Activated naive CD4-positive, alpha-beta T cell treated with anti-CD3 and anti-CD28 coated beads, Interleukin-2, amount 50 U/mL, for 72 hours (primary cell): ENCODE results near the gene MRGPRF. TPM values are rescaled to one million over a fixed set of nuclear protein-coding genes. Genes with fewer than 3 reads are reported as not detected.
A peak's percentile ranks its signal among the peaks of the same experiment; 100 is the strongest.

Experiments
- ATAC-seq, 2 donors: fragments of 150-1000 bp; cut with Tn5 transposase; 2 replicates each; pipeline ENCODE4 v1.10.0; 2021; ENCODE audit warnings: mild to moderate bottlenecking in 2 of 2, moderate library complexity in 2 of 2
- DNase-seq, 2 donors: peaks; one replicate each; pipeline ENCODE4 v3.0.0; 2021 to 2022; ENCODE audit warnings: low spot score in 2 of 2
- H3K27ac Mint-ChIP-seq, 2 donors: one replicate each; pipeline ENCODE4 v1.8.0; 2022; ENCODE audit warnings: mild to moderate bottlenecking in 2 of 2, mixed read lengths in 2 of 2
- H3K36me3 Mint-ChIP-seq, 2 donors: one replicate each; pipeline ENCODE4 v1.8.0; 2022; ENCODE audit warnings: mixed read lengths in 2 of 2
- H3K9me3 Mint-ChIP-seq, 2 donors: one replicate each; pipeline ENCODE4 v1.8.0; 2022; ENCODE audit warnings: mixed read lengths in 2 of 2
- total RNA-seq, 2 donors: library from RNA; stranded (reverse); gene quantifications; one replicate each; pipeline ENCODE4 v1.2.3, GENCODE V29; 2022

The MRGPRF gene
- total RNA-seq, 2 donors from 2014 or later, result not detected

GRCh38 chr11:68968306-68969250 is 44.5 kb downstream of the MRGPRF start:
- Mint-ChIP-seq H3K9me3 (no peaks in the 10 kb centered on the region), H3K27ac (no peak overlapping the region), H3K36me3 (no peaks in the 10 kb centered on the region)
- DNase-seq (peak in 1 of 2 donors; percentile 21), ATAC-seq (no peak)

GRCh38 chr11:68966894-68967780 is 45.9 kb downstream of the MRGPRF start:
- Mint-ChIP-seq H3K9me3 (no peaks in the 10 kb centered on the region), H3K27ac (no peak overlapping the region), H3K36me3 (no peaks in the 10 kb centered on the region)
- DNase-seq (peak in 1 of 2 donors; percentile 34), ATAC-seq (no peak)

- ATAC-seq (no peak), DNase-seq (peak in 1 of 2 donors; percentile 33)
- Mint-ChIP-seq H3K9me3 (no peaks in the 10 kb centered on the region), H3K36me3 (no peaks in the 10 kb centered on the region), H3K27ac (peak overlapping the region in 1 of 2 donors; percentile 4)
These were observed 46.9 kb downstream of the MRGPRF start for GRCh38 chr11:68965901-68966853.

GRCh38 chr11:68963779-68964178 is 49.3 kb downstream of the MRGPRF start:
- ATAC-seq, result no peak

GRCh38 chr11:68962527-68963250 is 50.4 kb downstream of the MRGPRF start:
- DNase-seq, result peak in 1 of 2 donors; percentile 38
- peak; percentile 37 to 66 for ATAC-seq
- no peaks in the 10 kb centered on the region for H3K9me3 Mint-ChIP-seq
- H3K27ac Mint-ChIP-seq, result peak overlapping the region; percentile 50 to 60
- no peaks in the 10 kb centered on the region for H3K36me3 Mint-ChIP-seq

More at GRCh38 chr11:68963779-68964178, 49.3 kb downstream of the MRGPRF start:
- H3K36me3 Mint-ChIP-seq, result no peaks in the 10 kb centered on the region
- no peaks in the 10 kb centered on the region for H3K9me3 Mint-ChIP-seq
- DNase-seq, result peak in 1 of 2 donors; percentile 11
- H3K27ac Mint-ChIP-seq, result peak overlapping the region in 1 of 2 donors; percentile 60

- H3K36me3 Mint-ChIP-seq, result no peaks in the 10 kb centered on the region
- ATAC-seq (no peak), DNase-seq (peak in 1 of 2 donors; percentile 9)
- no peak overlapping the region for H3K27ac Mint-ChIP-seq
- no peaks in the 10 kb centered on the region for H3K9me3 Mint-ChIP-seq
These were observed 51.8 kb downstream of the MRGPRF start for GRCh38 chr11:68961245-68961644.

- H3K27ac Mint-ChIP-seq, result no peak overlapping the region
- H3K36me3 Mint-ChIP-seq, result no peaks in the 10 kb centered on the region
- H3K9me3 Mint-ChIP-seq, result no peaks in the 10 kb centered on the region
- DNase-seq (no peak), ATAC-seq (no peak)
These were observed 52.6 kb downstream of the MRGPRF start for GRCh38 chr11:68960294-68961071.

- Mint-ChIP-seq H3K27ac (no peak overlapping the region), H3K9me3 (no peaks in the 10 kb centered on the region), H3K36me3 (no peaks in the 10 kb centered on the region)
- ATAC-seq (no peak), DNase-seq (no peak)
These were observed 53.4 kb downstream of the MRGPRF start for GRCh38 chr11:68959465-68960293.

GRCh38 chr11:68958211-68958610 is 54.8 kb downstream of the MRGPRF start:
- Mint-ChIP-seq H3K36me3 (no peaks in the 10 kb centered on the region), H3K9me3 (no peaks in the 10 kb centered on the region), H3K27ac (no peak overlapping the region)
- ATAC-seq (no peak), DNase-seq (no peak)

- Mint-ChIP-seq H3K9me3 (no peaks in the 10 kb centered on the region), H3K27ac (no peak overlapping the region), H3K36me3 (no peaks in the 10 kb centered on the region)
- DNase-seq (no peak), ATAC-seq (peak in 1 of 2 donors; percentile 28)
These were observed 56.3 kb downstream of the MRGPRF start for GRCh38 chr11:68956547-68957254.

GRCh38 chr11:68956142-68956541 is 56.9 kb downstream of the MRGPRF start:
- ATAC-seq, result peak in 1 of 2 donors; percentile 61
- Mint-ChIP-seq H3K27ac (no peak overlapping the region), H3K36me3 (no peaks in the 10 kb centered on the region), H3K9me3 (no peaks in the 10 kb centered on the region)
- DNase-seq, result no peak

GRCh38 chr11:68955607-68955958 is 57.5 kb downstream of the MRGPRF start:
- Mint-ChIP-seq H3K9me3 (no peaks in the 10 kb centered on the region), H3K36me3 (no peaks in the 10 kb centered on the region), H3K27ac (no peak overlapping the region)
- DNase-seq (no peak), ATAC-seq (no peak)

- H3K27ac Mint-ChIP-seq, result no peak overlapping the region
- DNase-seq, result no peak
- no peak for ATAC-seq
- H3K9me3 Mint-ChIP-seq, result no peaks in the 10 kb centered on the region
- H3K36me3 Mint-ChIP-seq, result no peaks in the 10 kb centered on the region
These were observed 58.0 kb downstream of the MRGPRF start for GRCh38 chr11:68954836-68955606.
